PC-3 (cell line): ENCODE results near the gene CD58. TPM values are rescaled to one million over a fixed set of nuclear protein-coding genes. Genes with fewer than 3 reads are reported as not detected.

Experiments used
- ATAC-seq: fragments of 200-7000 bp; cut with Tn5 transposase; 2 replicates; pipeline ENCODE4 v1.9.1; 2020; ENCODE audit warnings: mild to moderate bottlenecking, moderate library complexity
- BruUV-seq: library from RNA; stranded (reverse); fragments of 400-500 nt; replicated peaks from 2 replicates; lab custom pipeline; 2021; lab: Mats Ljungman, UMichigan
- CTCF ChIA-PET: fragments of 300-600 bp; sonication (Branson Sonifier 250); formaldehyde crosslinking; loops from one replicate; lab custom pipeline; 2022; ENCODE audit warnings: antibody characterized with exemption; lab: Charles Lee
- POLR2A ChIA-PET: fragments of 300-600 bp; sonication (Branson Sonifier 250); formaldehyde crosslinking; loops from one replicate; lab custom pipeline; 2022; ENCODE audit warnings: antibody characterized with exemption; ENCODE audit not compliant: unreplicated experiment; lab: Charles Lee
- DNase-seq: peaks from one replicate; pipeline ENCODE4 v3.0.0-alpha.2; 2015
- H2AFZ ChIP-seq: fragments of 300-600 bp; sonication (generic); 2 replicates; pipeline ENCODE4 v1.6.0; 2016; ENCODE audit warnings: antibody characterized with exemption, low read length
- H3F3A ChIP-seq: fragments of 300-600 bp; sonication (generic); one replicate; pipeline ENCODE4 v1.6.0; 2017; ENCODE audit warnings: antibody characterized with exemption, low read length, control low read depth, mild to moderate bottlenecking; ENCODE audit not compliant: unreplicated experiment
- H3K27ac ChIP-seq: fragments of 300-600 bp; sonication (generic); 2 replicates; pipeline ENCODE4 v1.5.1; 2016; ENCODE audit warnings: mild to moderate bottlenecking, low read length
- H3K27me3 ChIP-seq: fragments of 300-600 bp; sonication (generic); 2 replicates; pipeline ENCODE4 v1.6.1; 2016; ENCODE audit warnings: low read length, mixed read lengths
- H3K36me3 ChIP-seq: fragments of 300-600 bp; sonication (generic); 2 replicates; pipeline ENCODE4 v1.6.1; 2016; ENCODE audit warnings: low read depth, mixed run types, low read length, mixed read lengths
- H3K4me1 ChIP-seq: fragments of 300-600 bp; sonication (generic); 2 replicates; pipeline ENCODE4 v1.5.1; 2016; ENCODE audit warnings: low read length; ENCODE audit not compliant: insufficient read depth
- H3K4me2 ChIP-seq: fragments of 300-600 bp; sonication (generic); 2 replicates; pipeline ENCODE4 v1.6.0; 2016; ENCODE audit warnings: low read length
- H3K4me3 ChIP-seq: fragments of 300-600 bp; sonication (generic); 2 replicates; pipeline ENCODE4 v1.5.1; 2016; ENCODE audit warnings: mild to moderate bottlenecking, low read length, mixed read lengths
- H3K79me2 ChIP-seq: fragments of 300-600 bp; sonication (generic); 2 replicates; pipeline ENCODE4 v1.6.1; 2017; ENCODE audit warnings: low read length, mixed read lengths
- H3K9ac ChIP-seq: fragments of 300-600 bp; sonication (generic); 2 replicates; pipeline ENCODE4 v1.6.0; 2016; ENCODE audit warnings: mild to moderate bottlenecking, low read length
- H3K9me2 ChIP-seq: fragments of 300-600 bp; sonication (generic); replicated peaks from 2 replicates; pipeline ENCODE4 v1.6.1; 2016; ENCODE audit warnings: mixed run types, low read length, mixed read lengths
- H3K9me3 ChIP-seq: fragments of 300-600 bp; sonication (generic); 2 replicates; pipeline ENCODE4 v1.6.1; 2016; ENCODE audit warnings: low read length, mixed read lengths
- H4K20me1 ChIP-seq: fragments of 300-600 bp; sonication (generic); 2 replicates; pipeline ENCODE4 v1.6.1; 2016; ENCODE audit warnings: low read length, mixed read lengths
- EZH2 ChIP-seq: fragments of 300-600 bp; sonication (generic); IDR thresholded peaks from one replicate; pipeline ENCODE4 v1.6.1; 2017; ENCODE audit warnings: antibody characterized with exemption, mild to moderate bottlenecking, low read length; ENCODE audit not compliant: unreplicated experiment
- EZH2phosphoT487 ChIP-seq: fragments of 300-600 bp; sonication (generic); IDR thresholded peaks from 2 replicates; pipeline ENCODE4 v1.6.1; 2018; ENCODE audit warnings: mild to moderate bottlenecking, antibody characterized with exemption, low read length, borderline replicate concordance
- intact Hi-C: fragments of 100-400 bp; cut with micrococcal nuclease; formaldehyde crosslinking; loops from 2 replicates; pipeline ENCODE4 v1.9.0; 2023
- total RNA-seq: library from RNA; depleted of rRNA; stranded (reverse); fragments of >200 nt; gene quantifications from 2 replicates; pipeline ENCODE4 v1.2.3, GENCODE V29; 2014
- TF ChIP-seq, protein P1 (sequence below): fragments of 300-600 bp; sonication (generic); conservative IDR thresholded peaks from 2 replicates; pipeline ENCODE4 v1.5.1; 2017; ENCODE audit warnings: antibody characterized with exemption, low read depth, mild to moderate bottlenecking, low read length

The CD58 gene
- total RNA-seq, 1 experiment from 2014 or later = 26.9 TPM

DNA sequence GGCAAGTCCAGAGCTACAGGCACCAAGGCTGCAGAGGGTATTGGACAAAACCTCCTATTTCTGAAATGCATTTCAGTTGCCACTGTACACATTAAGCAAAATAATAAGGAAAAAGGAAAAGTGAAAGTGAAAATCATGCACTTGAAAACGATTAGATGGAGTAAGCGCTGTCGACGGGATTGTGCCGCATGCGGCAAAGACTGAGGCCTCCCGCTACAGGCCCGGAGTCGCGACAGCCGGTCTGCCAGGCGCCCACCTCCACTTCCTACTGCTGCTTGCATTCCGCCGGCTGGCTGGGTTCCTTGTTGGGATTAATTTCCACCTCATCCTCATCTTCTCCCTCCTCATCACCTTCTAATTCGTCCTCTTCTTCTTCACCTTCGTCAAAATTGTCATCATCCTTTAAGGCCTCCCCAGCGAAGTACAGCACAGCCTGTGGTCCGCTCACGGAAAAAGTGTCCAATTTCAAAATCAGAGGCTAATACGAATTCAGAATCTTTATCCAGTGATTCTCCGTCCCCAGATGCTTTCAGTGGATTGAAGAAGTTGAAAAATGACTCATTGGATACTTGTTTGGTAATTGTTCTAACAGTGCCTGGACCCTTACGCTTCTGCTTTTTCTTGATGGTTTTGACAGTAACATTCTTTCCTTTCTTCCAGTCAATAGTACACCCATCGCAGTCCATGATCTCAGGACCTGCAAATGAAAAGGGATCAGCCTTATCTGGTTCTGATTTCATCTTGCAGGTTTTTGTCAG lies 38.0 kb downstream of the CD58 start:
- Histone ChIP-seq H3K79me2 (peaks cover 5% of the 10 kb centered on the region; the same call in 1 of the 2 replicates), H3K4me1 (peaks cover 26% of the 10 kb centered on the region), H4K20me1 (no peaks in the 10 kb centered on the region), H3K36me3 (peaks cover 18% of the 10 kb centered on the region), H3K27me3 (no peaks in the 10 kb centered on the region), H3K9ac (no peak overlapping the region), H3K9me3 (no peaks in the 10 kb centered on the region), H3K4me2 (no peak overlapping the region), H3K4me3 (no peak overlapping the region), H3K9me2 (no peaks in the 10 kb centered on the region), H3F3A (peaks cover 5% of the 10 kb centered on the region), H2AFZ (no peak overlapping the region), H3K27ac (no peak overlapping the region)
- TF ChIP-seq, protein P1, sequence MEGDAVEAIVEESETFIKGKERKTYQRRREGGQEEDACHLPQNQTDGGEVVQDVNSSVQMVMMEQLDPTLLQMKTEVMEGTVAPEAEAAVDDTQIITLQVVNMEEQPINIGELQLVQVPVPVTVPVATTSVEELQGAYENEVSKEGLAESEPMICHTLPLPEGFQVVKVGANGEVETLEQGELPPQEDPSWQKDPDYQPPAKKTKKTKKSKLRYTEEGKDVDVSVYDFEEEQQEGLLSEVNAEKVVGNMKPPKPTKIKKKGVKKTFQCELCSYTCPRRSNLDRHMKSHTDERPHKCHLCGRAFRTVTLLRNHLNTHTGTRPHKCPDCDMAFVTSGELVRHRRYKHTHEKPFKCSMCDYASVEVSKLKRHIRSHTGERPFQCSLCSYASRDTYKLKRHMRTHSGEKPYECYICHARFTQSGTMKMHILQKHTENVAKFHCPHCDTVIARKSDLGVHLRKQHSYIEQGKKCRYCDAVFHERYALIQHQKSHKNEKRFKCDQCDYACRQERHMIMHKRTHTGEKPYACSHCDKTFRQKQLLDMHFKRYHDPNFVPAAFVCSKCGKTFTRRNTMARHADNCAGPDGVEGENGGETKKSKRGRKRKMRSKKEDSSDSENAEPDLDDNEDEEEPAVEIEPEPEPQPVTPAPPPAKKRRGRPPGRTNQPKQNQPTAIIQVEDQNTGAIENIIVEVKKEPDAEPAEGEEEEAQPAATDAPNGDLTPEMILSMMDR = no peak
- TF ChIP-seq EZH2 = no peak
- TF ChIP-seq EZH2phosphoT487 = no peak
- ATAC-seq (no peak), DNase-seq (no peak)
- no TSS peak for BruUV-seq
- ChIA-PET POLR2A (no interaction called here), CTCF (no interaction called here)
- intact Hi-C loops = no loop called here

DNA sequence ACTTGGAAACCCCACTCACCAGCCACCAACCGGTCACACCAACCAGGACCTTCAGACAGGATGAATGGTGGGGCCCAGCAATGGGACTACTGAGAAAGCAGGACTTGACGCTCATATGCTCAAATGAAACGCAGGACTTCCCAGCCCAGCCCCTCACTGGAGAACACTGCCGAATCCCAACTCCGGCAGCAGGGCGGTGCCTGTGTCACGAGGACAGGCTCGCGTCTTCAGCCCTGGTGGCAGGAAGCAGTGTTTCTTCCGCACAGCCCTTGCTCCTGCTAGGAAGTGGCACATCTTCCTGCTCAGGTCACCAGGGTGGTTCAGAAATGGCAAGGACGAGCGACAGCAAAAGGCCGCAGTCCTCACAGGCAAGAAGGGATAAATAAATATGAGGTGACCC lies 38.9 kb downstream of the CD58 start:
- Histone ChIP-seq H3K9ac (no peak overlapping the region), H4K20me1 (no peaks in the 10 kb centered on the region), H3K36me3 (peaks cover 22% of the 10 kb centered on the region), H3K27me3 (no peaks in the 10 kb centered on the region), H3K9me2 (no peaks in the 10 kb centered on the region), H3K4me1 (peaks cover 17% of the 10 kb centered on the region), H2AFZ (no peak overlapping the region), H3K9me3 (no peaks in the 10 kb centered on the region), H3K27ac (no peak overlapping the region), H3K4me3 (no peak overlapping the region), H3F3A (peaks cover 5% of the 10 kb centered on the region), H3K79me2 (peaks cover 2% of the 10 kb centered on the region; the same call in 1 of the 2 replicates), H3K4me2 (no peak overlapping the region)
- TF ChIP-seq, protein P1 = no peak
- TF ChIP-seq EZH2phosphoT487 = no peak
- TF ChIP-seq EZH2 = no peak
- BruUV-seq = no TSS peak
- DNase-seq = no peak
- no peak for ATAC-seq
- ChIA-PET CTCF (no interaction called here), POLR2A (no interaction called here)
- intact Hi-C loops = no loop called here

DNA sequence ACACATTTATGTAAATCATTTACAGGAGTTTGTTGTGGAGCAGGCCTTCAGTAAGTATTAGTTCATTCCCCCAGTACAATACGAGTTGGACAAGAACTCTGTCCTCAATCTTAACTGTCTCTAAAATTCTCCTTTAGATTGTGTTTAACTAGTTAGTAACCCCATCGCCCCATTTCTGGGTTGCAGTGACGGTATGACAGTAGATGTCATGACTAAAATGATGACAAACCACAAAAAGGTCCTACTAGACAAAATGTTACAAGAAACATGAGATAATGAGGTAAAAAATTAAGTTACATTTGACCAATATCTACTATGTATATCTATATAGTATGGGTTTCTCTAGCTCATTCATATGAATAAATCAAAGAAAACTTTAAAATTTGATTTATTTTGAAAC lies 41.1 kb downstream of the CD58 start:
- no peaks in the 10 kb centered on the region for H3K79me2 ChIP-seq
- no peaks in the 10 kb centered on the region for H3F3A ChIP-seq
- TF ChIP-seq EZH2 (no peak), EZH2phosphoT487 (no peak)
- TF ChIP-seq, protein P1 = no peak
- intact Hi-C loops = no loop called here
- H4K20me1 ChIP-seq = no peaks in the 10 kb centered on the region
- no peak overlapping the region for H3K4me2 ChIP-seq
- H3K36me3 ChIP-seq = peaks cover 20% of the 10 kb centered on the region; the same call in 1 of the 2 replicates
- DNase-seq (no peak), ATAC-seq (no peak)
- no peaks in the 10 kb centered on the region for H3K9me2 ChIP-seq
- POLR2A ChIA-PET = no interaction called here
- no TSS peak for BruUV-seq
- no peaks in the 10 kb centered on the region for H3K27me3 ChIP-seq
- no peaks in the 10 kb centered on the region for H3K9me3 ChIP-seq
- H3K27ac ChIP-seq = no peak overlapping the region
- H3K4me3 ChIP-seq = no peak overlapping the region
- CTCF ChIA-PET = no interaction called here
- H3K9ac ChIP-seq = no peak overlapping the region
- H2AFZ ChIP-seq = no peak overlapping the region
- H3K4me1 ChIP-seq = no peaks in the 10 kb centered on the region
